ENCODE data around the gene ULBP3.

GRCh38 chr6:150090328-150090727, 21.4 kb upstream of the ULBP3 start:
- TF ChIP-seq CTCF (IDR thresholded peaks at IDR 0.05) (no peak), EZH2phosphoT487 (IDR thresholded peaks at IDR 0.05) (no peak), EZH2 (IDR thresholded peaks at IDR 0.05) (no peak)
